HG02840 (cell line): Measurements from ENCODE around the gene ARNT2.
"Not testable (repeated sequence)": the region's sequence is repeated elsewhere in the genome, so short reads cannot be mapped to it uniquely, and the experiment has no call there.

ENCODE experiments used
- ATAC-seq: cut with Tn5 transposase; IDR thresholded peaks from one replicate; pipeline ENCODE4 v1.9.1; 2021; ENCODE audit warnings: mild to moderate bottlenecking, moderate library complexity, moderate number of reproducible peaks; ENCODE audit not compliant: unreplicated experiment, low FRiP score

ARNT2 gene

DNA sequence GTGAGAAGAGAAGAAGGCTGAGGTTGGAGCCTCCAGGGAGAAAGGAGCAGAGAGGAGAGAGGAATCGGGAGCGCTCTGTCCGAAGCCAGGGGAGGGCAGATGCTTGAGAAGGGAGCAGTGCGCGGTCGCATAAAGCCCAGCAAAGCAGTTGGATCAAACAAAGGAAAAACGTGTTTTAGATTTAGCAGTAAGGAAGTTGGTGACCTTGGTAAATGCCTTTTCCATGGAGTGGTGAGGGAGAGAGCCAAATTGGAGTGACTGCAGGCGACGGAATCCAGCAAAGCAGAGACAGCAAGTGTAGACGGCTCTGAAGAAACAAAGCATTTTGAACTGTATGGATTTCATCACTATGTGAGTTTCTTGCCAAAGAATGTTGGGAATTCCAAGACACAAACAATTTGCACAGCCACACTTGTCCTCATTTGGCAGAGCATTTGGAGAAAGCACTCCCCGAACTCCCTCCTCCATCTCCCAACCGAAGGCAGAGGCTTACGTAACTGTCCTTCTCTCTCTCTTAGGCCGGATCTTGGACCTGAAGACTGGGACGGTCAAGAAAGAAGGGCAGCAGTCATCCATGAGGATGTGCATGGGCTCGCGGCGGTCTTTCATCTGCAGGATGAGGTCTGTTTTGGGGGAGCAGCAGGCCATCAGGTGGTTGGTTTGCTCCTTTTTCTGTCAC, 103.6 kb downstream of the ARNT2 start:
- ATAC-seq = no peak

DNA sequence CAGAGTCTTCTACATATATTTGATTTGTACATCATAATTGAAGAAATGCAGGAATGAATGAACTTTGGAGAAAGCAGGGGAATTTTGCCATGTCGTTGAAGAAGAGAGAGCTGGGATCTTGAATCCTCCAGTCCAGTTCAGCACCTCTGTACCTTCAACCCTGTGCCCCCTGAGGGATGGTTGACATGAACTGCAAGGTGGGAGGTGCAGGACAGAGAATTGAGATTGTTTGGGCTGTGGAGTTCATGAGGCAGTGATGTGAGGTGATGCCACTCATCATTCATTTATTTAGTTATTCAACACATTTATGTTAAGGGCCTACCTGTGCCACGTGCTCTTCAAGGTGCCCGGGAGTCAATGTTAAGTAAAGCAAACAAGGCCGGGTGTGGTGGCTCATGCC, 104.6 kb downstream of the ARNT2 start:
- no peak for ATAC-seq

DNA sequence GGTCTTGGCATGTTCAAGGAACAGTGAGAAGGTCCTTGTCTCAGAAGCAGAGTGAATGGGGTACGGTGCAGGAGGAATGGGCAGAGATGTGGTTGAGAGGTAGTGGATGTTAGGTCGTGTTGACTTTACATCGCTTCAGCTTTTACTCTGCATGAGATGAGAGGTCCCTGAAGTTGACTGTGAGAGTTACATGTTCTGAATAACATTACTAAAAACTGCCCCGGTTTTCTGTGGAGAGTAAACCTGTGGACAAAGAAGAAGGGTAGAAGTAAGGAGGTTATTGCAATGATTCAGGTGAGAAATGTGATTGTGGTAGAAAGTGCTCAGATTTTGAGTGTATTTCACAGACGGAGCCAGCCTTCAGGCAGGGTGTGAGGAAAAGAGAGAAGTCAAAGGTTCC, 105.6 kb downstream of the ARNT2 start:
- no peak for ATAC-seq

DNA sequence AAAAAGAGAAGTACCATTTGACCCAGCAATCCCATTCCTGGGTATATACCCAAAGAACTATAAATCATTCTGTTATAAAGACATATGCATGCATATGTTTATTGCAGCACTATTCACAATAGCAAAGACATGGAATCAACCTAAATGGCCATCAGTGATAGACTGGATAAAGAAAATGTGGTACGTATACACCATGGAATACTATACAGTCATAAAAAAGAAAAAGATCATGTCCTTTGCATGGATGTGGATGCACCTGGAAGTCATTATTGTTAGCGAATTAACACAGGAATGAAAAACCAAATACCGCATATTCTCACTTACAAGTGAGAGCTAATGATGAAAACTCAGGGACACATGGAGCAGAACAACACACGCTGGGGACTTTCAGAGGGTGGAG, 106.8 kb downstream of the ARNT2 start:
- ATAC-seq = not testable (repeated sequence)

DNA sequence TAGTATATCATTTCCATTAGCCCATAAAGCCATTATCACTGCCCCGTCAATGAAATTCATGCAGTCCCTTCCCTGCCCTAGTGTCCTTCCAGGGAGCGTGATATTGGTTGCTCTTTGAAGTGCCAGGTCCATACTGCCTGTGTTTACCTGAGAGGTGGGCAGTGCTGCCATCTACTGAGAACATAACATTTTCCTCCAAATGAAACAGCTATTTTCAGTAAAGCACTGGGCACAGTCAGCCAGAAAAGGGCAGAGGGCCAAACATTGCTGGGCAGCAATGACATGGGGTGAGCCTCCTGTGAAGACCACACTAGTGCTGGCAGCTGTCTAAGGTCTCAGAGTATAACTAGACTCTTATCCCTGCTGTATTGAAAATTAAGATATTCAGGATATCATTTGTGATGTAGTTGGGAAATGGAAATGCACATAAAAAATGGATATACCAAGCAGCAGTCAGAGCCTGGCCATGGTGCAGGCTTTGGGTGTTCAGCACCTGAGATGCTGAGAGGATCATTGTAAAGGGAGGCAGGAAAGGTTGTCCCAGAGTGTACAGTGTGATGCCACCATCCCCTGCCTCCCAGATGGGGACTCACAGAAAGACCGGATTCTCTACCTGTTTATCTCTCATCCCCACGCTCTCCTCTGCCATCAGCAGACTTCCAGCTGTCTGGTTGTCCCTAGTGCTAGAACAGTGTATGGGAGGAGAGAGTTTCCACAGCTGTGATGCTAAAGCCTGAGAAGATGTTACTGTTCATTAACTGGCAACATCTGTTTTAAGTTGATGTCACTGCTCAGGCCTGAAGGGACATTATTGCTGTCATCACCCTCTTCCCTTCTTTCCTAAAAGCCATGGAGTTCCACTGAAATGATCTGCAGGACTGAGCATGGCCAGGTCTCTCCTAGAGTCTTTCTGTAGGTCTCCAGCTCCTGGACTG, 108.8 kb downstream of the ARNT2 start:
- no peak for ATAC-seq

GRCh38 chr15:80514071-80514780, 110.0 kb downstream of the ARNT2 start:
- no peak for ATAC-seq

- no peak for ATAC-seq
Measured at GRCh38 chr15:80517290-80517689, 113.1 kb downstream of the ARNT2 start.

- no peak for ATAC-seq
Measured at GRCh38 chr15:80518522-80518921, 114.3 kb downstream of the ARNT2 start.

- ATAC-seq = no peak
Measured at GRCh38 chr15:80523746-80524145, 119.6 kb downstream of the ARNT2 start.

GRCh38 chr15:80525853-80526252, 121.7 kb downstream of the ARNT2 start:
- ATAC-seq = no peak

GRCh38 chr15:80526556-80527340, 122.6 kb downstream of the ARNT2 start:
- ATAC-seq = no peak

DNA sequence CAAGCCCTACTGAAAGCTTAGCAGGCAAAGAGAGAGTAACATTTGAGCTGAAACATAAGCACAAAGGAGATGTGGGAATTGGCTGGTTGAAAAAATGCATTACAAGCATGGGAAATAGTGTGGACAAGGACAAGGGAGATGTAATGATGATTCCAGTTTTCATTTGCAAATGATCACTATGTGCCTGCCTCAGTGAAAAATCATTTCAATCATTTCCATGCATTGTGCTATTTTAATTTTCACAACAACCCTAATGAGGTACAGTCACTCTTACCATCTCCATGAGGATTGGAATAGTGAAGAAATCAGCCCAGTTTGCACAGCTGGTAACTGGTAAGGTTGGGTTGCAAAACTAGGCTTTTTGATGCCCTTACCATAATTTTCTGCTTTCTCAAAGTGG, 123.2 kb downstream of the ARNT2 start:
- no peak for ATAC-seq

DNA sequence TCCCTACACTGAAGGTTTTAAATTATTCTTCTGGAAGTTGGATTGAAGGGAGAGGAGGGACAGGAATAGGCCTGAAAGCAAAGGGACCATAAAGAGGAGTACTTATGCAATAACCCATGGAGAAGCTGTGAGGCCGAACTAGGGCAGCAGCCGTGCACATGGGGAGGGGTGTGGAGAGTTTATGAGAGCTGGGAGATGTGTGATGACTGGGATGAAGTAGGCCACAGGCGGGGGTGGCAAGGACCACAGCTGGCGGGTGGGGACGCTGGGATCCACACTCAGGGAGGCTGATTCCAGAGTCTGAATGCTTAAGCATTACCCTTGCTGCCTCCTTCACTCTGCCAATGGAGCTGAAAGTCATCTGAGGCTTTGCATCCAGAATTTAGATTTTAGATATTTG, 123.8 kb downstream of the ARNT2 start:
- no peak for ATAC-seq

- no peak for ATAC-seq
Measured at GRCh38 chr15:80530737-80531365, 126.7 kb downstream of the ARNT2 start.

- ATAC-seq = no peak
Measured at GRCh38 chr15:80531388-80531787, 127.2 kb downstream of the ARNT2 start.

- ATAC-seq = no peak
Measured at GRCh38 chr15:80531796-80532195, 127.6 kb downstream of the ARNT2 start.

GRCh38 chr15:80533790-80534333, 129.7 kb downstream of the ARNT2 start:
- no peak for ATAC-seq

DNA sequence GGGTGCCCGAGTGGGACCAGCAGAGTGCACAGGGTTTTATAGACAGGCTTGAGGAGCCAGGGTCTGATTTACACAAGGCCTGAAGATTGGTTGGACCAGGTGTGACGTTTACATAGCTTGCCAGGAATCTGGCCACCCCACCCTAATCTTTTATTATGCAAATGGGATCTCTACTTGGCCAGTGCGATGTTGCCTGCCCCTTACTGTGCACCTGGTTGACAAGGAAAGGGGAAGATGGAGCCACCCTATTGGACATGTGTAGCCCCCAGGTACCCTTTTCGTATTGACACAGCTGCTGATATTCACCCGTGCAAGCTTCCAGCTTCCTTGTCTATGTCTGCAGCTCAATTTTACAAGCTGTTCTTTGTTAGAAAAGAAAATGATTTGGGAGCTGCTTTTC, 132.0 kb downstream of the ARNT2 start:
- no peak for ATAC-seq

GRCh38 chr15:80536716-80537115, 132.5 kb downstream of the ARNT2 start:
- no peak for ATAC-seq

DNA sequence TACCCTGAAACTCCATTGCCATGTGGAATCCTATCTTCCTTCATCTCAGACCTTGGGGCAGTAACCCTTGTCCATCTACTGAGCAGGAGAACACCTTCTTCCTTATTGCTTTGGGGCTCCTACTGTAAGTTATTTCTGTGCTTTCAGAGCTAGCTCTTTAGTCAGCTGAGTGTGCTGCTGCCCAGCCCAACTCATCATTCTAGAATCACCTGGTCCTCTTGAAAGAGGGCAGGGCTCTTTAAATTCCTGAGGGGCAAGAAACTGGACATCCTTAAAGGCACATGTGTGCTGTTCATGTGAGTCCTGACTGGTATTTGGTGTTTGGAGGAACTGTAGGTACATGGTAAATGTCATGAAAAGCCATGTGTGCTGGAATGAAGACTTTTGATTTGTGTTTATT, 140.9 kb downstream of the ARNT2 start:
- ATAC-seq = no peak
